Prostate gland (tissue), 2 donors: Measurements from ENCODE around the gene HYLS1.

ENCODE experiments used
- POLR2A ChIP-seq: fragments of 450-650 bp; IDR thresholded peaks from one replicate; pipeline ENCODE4 v1.6.1; 2016; ENCODE audit warnings: antibody characterized with exemption, mild to moderate bottlenecking
- TF ChIP-seq, protein P1 (sequence below), 4 experiments: fragments of 200-600 bp in 2 of 4; fragments of 450-650 bp in 2 of 4; sonication (generic) in 2 of 4; IDR thresholded peaks; 1 replicate in 3 of 4; 2 replicates in 1 of 4; pipeline ENCODE4 v1.5.1; 2016 to 2019; ENCODE audit warnings: antibody characterized with exemption in 4 of 4, mild to moderate bottlenecking in 2 of 4, moderate library complexity in 2 of 4

- TF ChIP-seq, protein P1, sequence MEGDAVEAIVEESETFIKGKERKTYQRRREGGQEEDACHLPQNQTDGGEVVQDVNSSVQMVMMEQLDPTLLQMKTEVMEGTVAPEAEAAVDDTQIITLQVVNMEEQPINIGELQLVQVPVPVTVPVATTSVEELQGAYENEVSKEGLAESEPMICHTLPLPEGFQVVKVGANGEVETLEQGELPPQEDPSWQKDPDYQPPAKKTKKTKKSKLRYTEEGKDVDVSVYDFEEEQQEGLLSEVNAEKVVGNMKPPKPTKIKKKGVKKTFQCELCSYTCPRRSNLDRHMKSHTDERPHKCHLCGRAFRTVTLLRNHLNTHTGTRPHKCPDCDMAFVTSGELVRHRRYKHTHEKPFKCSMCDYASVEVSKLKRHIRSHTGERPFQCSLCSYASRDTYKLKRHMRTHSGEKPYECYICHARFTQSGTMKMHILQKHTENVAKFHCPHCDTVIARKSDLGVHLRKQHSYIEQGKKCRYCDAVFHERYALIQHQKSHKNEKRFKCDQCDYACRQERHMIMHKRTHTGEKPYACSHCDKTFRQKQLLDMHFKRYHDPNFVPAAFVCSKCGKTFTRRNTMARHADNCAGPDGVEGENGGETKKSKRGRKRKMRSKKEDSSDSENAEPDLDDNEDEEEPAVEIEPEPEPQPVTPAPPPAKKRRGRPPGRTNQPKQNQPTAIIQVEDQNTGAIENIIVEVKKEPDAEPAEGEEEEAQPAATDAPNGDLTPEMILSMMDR (IDR thresholded peaks at IDR 0.05): no peak
- no peak for TF ChIP-seq POLR2A
Measured at GRCh38 chr11:125929445-125930075, 42.1 kb downstream of the HYLS1 start.
